Heart right ventricle (tissue), 16 donors: Measurements from ENCODE around the gene PPP2R3B. TPM values are rescaled to one million over a fixed set of nuclear protein-coding genes. Genes with fewer than 3 reads are reported as not detected.
"Not testable (repeated sequence)": the region's sequence is repeated elsewhere in the genome, so short reads cannot be mapped to it uniquely, and the experiment has no call there.

Experiments used
- ATAC-seq, 8 donors: fragments of 200-7000 bp; cut with Tn5 transposase; one replicate each; pipeline ENCODE4 v1.9.1; 2020; ENCODE audit warnings: mild to moderate bottlenecking in 8 of 8, moderate library complexity in 8 of 8, moderate number of reproducible peaks in 1 of 8
- DNase-seq, 2 donors: peaks; one replicate each; pipeline ENCODE4 v3.0.0-alpha.2; 2020
- H3K27ac ChIP-seq, 10 donors: fragments of 200-600 bp; sonication (generic) in 2 of 10; one replicate each; pipeline versions ENCODE4 v1.5.0 to v1.8.0; 2020 to 2022; ENCODE audit warnings: mild to moderate bottlenecking in 3 of 10
- H3K27me3 ChIP-seq, 7 donors: fragments of 200-600 bp; one replicate each; pipeline ENCODE4 v1.8.0; 2021 to 2022; ENCODE audit warnings: mild to moderate bottlenecking in 2 of 7
- H3K36me3 ChIP-seq, 9 donors: fragments of 200-600 bp; sonication (generic) in 1 of 9; one replicate each; pipeline versions ENCODE4 v1.5.0 to v1.8.0; 2020 to 2022; ENCODE audit warnings: mild to moderate bottlenecking in 2 of 9
- H3K4me1 ChIP-seq, 9 donors: fragments of 200-600 bp; sonication (generic) in 1 of 9; one replicate each; pipeline versions ENCODE4 v1.5.0 to v1.8.0; 2020 to 2022; ENCODE audit warnings: mild to moderate bottlenecking in 4 of 9
- H3K4me3 ChIP-seq, 10 donors: fragments of 200-600 bp; sonication (generic) in 2 of 10; one replicate each; pipeline versions ENCODE4 v1.5.0 to v1.8.0; 2020 to 2022; ENCODE audit warnings: mild to moderate bottlenecking in 7 of 10, moderate library complexity in 2 of 10
- H3K9me3 ChIP-seq, 11 donors: fragments of 200-600 bp in 10 of 11; sonication (generic) in 2 of 11; one replicate each; pipeline versions ENCODE4 v1.5.0 to v1.8.0; 2013 to 2022; ENCODE audit warnings: mild to moderate bottlenecking in 2 of 11, control low read depth in 1 of 11, moderate library complexity in 1 of 11
- CTCF ChIP-seq, 9 donors: fragments of 200-600 bp; sonication (generic) in 2 of 9; IDR thresholded peaks; one replicate each; pipeline versions ENCODE4 v1.5.0 to v1.8.0; 2021 to 2022; ENCODE audit warnings: antibody characterized with exemption in 9 of 9, mild to moderate bottlenecking in 5 of 9, moderate library complexity in 1 of 9
- WGBS, 2 donors: extraction: QIAGEN DNeasy Blood & Tissue Kit; methylation state at CpG; one replicate each; pipeline ENCODE4 v1.1.7; 2013; ENCODE audit warnings: inconsistent platforms in 1 of 2; 5-methylcytosine and 5-hydroxymethylcytosine counted together
- intact Hi-C, 10 donors: fragments of 100-400 bp; cut with DNase I; formaldehyde crosslinking; loops; one replicate each; pipeline versions ENCODE4 v1.11.1 to v1.14.2; 2022
- polyA plus RNA-seq, 2 donors: library from polyadenylated mRNA; stranded (reverse); fragments of 200-250 nt; gene quantifications; one replicate each; pipeline ENCODE4 v1.2.3, GENCODE V29; 2013
- total RNA-seq, 10 donors: library from RNA; stranded (reverse); fragmentation: NEBNext Ultra II Directional in 3 of 10; extraction: Animal tissue kit (Norgen Biotek cat#: 25700) in 3 of 10; gene quantifications; one replicate each; pipeline versions ENCODE4 v1.2.1 to v1.2.4, GENCODE V29; 2021 to 2023
- donor health status: Arrhythmogenic right ventricular cardiomyopathy.
- donor health status: ischemic (EF 13 %, LVEDD 7.1; RV severe dilation, severe dysfunction).
- donor health status: healthy with polysubstance abuse.
- donor health status: DM: no; HTN: yes; CAD: no.
- donor health status: DM: no; HTN: no; CAD: no.
- donor health status: ischemic (EF 25% LVEDD 6.9; RV normal size, moderate dysfunction).
- donor health status: ischemic (EF 25% LVEDD 5.7; RV mildly dilated, moderate dysfunction).
- donor health status: healthy.
- donor health status: DM: yes; HTN: yes; CAD: no.
- donor health status: Ischemic cardiomyopathy.
- donor health status: ischemic (EF 35%, LVEDD 5.7; RV mildly dilated, moderate dysfunction).
- donor health status: nonischemic (EF 11% LVEDD 7.7; RV severe dilation, severe dysfunction).
- donor health status: DM: yes; HTN: yes; CAD: no.
- donor health status: PGD.
- donor health status: ischemic (EF 29% LVEDD 5.4; RV normal size, mild dysfunction).
- donor health status: nonischemic (EF 23%, LVEDD 6.1; RV moderate dilation, normal function).

Gene PPP2R3B
- total and polyA plus RNA-seq, 12 donors: 73.9 to 362 (median 128) TPM

- no peak for DNase-seq
- 87 to 91% methylated on average over 39 of the region's 39 CpGs for WGBS, 2 donors
- intact Hi-C loops: no loop called here
- no peak overlapping the region for H3K4me3 ChIP-seq
- peaks cover 0 to 14% (median 0%) of the 10 kb centered on the region in 9 donors for H3K36me3 ChIP-seq
- ATAC-seq: peak in 1 of 8 donors; percentile 7
- no peak for TF ChIP-seq CTCF (IDR thresholded peaks at IDR 0.05)
- H3K9me3 ChIP-seq: no peaks in the 10 kb centered on the region
- H3K27ac ChIP-seq: no peak overlapping the region
- no peaks in the 10 kb centered on the region for H3K27me3 ChIP-seq
- H3K4me1 ChIP-seq: peaks cover 0 to 17% (median 6%) of the 10 kb centered on the region in 9 donors
These were observed 34.0 kb downstream of the PPP2R3B start for GRCh38 chrX:352582-353314.

GRCh38 chrX:352181-352580 is 34.5 kb downstream of the PPP2R3B start:
- intact Hi-C loops: no loop called here
- no peaks in the 10 kb centered on the region for H3K9me3 ChIP-seq
- H3K27me3 ChIP-seq: no peaks in the 10 kb centered on the region
- peak in 1 of 2 donors; percentile 8 for DNase-seq
- H3K4me1 ChIP-seq: peaks cover 0 to 17% (median 3%) of the 10 kb centered on the region in 9 donors
- peaks cover 0 to 12% (median 0%) of the 10 kb centered on the region in 9 donors for H3K36me3 ChIP-seq
- TF ChIP-seq CTCF (IDR thresholded peaks at IDR 0.05): no peak
- ATAC-seq: no peak
- no peak overlapping the region for H3K4me3 ChIP-seq
- no peak overlapping the region for H3K27ac ChIP-seq
- 94 to 95% methylated on average over 27 of the region's 27 CpGs for WGBS, 2 donors

- Histone ChIP-seq H3K27ac (no peak overlapping the region), H3K9me3 (no peaks in the 10 kb centered on the region), H3K4me3 (no peak overlapping the region), H3K4me1 (peaks cover 0 to 17% (median 3%) of the 10 kb centered on the region in 9 donors), H3K36me3 (peaks cover 0 to 12% (median 0%) of the 10 kb centered on the region in 9 donors), H3K27me3 (no peaks in the 10 kb centered on the region)
- intact Hi-C loops: no loop called here
- DNase-seq (no peak), ATAC-seq (no peak)
- WGBS, 2 donors: 91 to 92% methylated on average over 10 of the region's 10 CpGs
- no peak for TF ChIP-seq CTCF (IDR thresholded peaks at IDR 0.05)
These were observed 35.0 kb downstream of the PPP2R3B start for GRCh38 chrX:351736-352135.

- H3K27ac ChIP-seq, DNase-seq, H3K9me3 ChIP-seq, intact Hi-C loops, H3K27me3 ChIP-seq, ATAC-seq, H3K4me3 ChIP-seq: not testable (repeated sequence)
- Histone ChIP-seq H3K36me3 (peaks cover 0 to 16% (median 0%) of the 10 kb centered on the region in 9 donors), H3K4me1 (peaks cover 0 to 17% (median 3%) of the 10 kb centered on the region in 9 donors)
- 89 to 93% methylated on average over 11 of the region's 13 CpGs for WGBS, 2 donors
These were observed 35.4 kb downstream of the PPP2R3B start for GRCh38 chrX:351324-351641.
